Naive B cell (primary cell): ENCODE measurements around the gene FARS2. TPM values are rescaled to one million over a fixed set of nuclear protein-coding genes. Genes with fewer than 3 reads are reported as not detected.
A peak's percentile ranks its signal among the peaks of the same experiment; 100 is the strongest.

Experiments
- ATAC-seq, 2 donors: fragments of 150-1000 bp; cut with Tn5 transposase; 2 replicates each; pipeline ENCODE4 v1.10.0; 2021; ENCODE audit warnings: low read depth in 2 of 2, mild to moderate bottlenecking in 2 of 2, moderate library complexity in 2 of 2
- DNase-seq: peaks from one replicate; pipeline ENCODE4 v3.0.0; 2022
- H3K27ac Mint-ChIP-seq, 6 donors: one replicate each; pipeline ENCODE4 v1.8.0; 2020 to 2022; ENCODE audit warnings: mild to moderate bottlenecking in 6 of 6, mixed read lengths in 6 of 6, moderate library complexity in 5 of 6, inconsistent platforms in 2 of 6
- H3K27me3 Mint-ChIP-seq, 3 donors: one replicate each; pipeline ENCODE4 v1.8.0; 2021 to 2022; ENCODE audit warnings: mixed read lengths in 3 of 3, mild to moderate bottlenecking in 1 of 3
- H3K36me3 Mint-ChIP-seq, 2 donors: one replicate each; pipeline ENCODE4 v1.8.0; 2020 to 2022; ENCODE audit warnings: mixed read lengths in 2 of 2, inconsistent platforms in 1 of 2, mild to moderate bottlenecking in 1 of 2
- H3K4me1 Mint-ChIP-seq, 3 donors: one replicate each; pipeline ENCODE4 v1.8.0; 2020 to 2022; ENCODE audit warnings: mixed read lengths in 3 of 3, inconsistent platforms in 1 of 3, mild to moderate bottlenecking in 1 of 3, moderate library complexity in 1 of 3
- H3K4me3 Mint-ChIP-seq, 8 donors: one replicate each; pipeline ENCODE4 v1.8.0; 2020 to 2022; ENCODE audit warnings: mild to moderate bottlenecking in 8 of 8, mixed read lengths in 8 of 8, moderate library complexity in 8 of 8, inconsistent platforms in 2 of 8
- H3K9me3 Mint-ChIP-seq, 7 donors: one replicate each; pipeline ENCODE4 v1.8.0; 2020 to 2022; ENCODE audit warnings: mixed read lengths in 7 of 7, mild to moderate bottlenecking in 5 of 7, inconsistent platforms in 2 of 7, moderate library complexity in 1 of 7
- polyA plus RNA-seq, 6 donors: library from polyadenylated mRNA; unstranded; fragments of 300-500 nt; fragmentation: Illumina TruSeq; gene quantifications; one replicate each; pipeline ENCODE4 v1.2.3, GENCODE V29; 2021; ENCODE audit warnings: low read depth in 6 of 6

The FARS2 gene
- polyA plus RNA-seq, 6 donors from 2014 or later = 25.7 to 35.9 (median 27.6) TPM

- ATAC-seq (no peak), DNase-seq (no peak)
- Mint-ChIP-seq H3K4me3 (no peak overlapping the region), H3K4me1 (no peaks in the 10 kb centered on the region), H3K36me3 (peaks cover 6 to 15% of the 10 kb centered on the region in 2 donors), H3K27me3 (no peaks in the 10 kb centered on the region), H3K27ac (no peak overlapping the region), H3K9me3 (no peaks in the 10 kb centered on the region)
Observed at GRCh38 chr6:5599127-5599526, 337.8 kb downstream of the FARS2 start.

- ATAC-seq (no peak), DNase-seq (no peak)
- no peak overlapping the region for H3K4me3 Mint-ChIP-seq
- peaks cover 5 to 18% of the 10 kb centered on the region in 2 donors for H3K36me3 Mint-ChIP-seq
- H3K27ac Mint-ChIP-seq = peak overlapping the region in 1 of 6 donors; percentile 72
- H3K4me1 Mint-ChIP-seq = peaks cover 0 to 12% (median 3%) of the 10 kb centered on the region in 3 donors
- H3K27me3 Mint-ChIP-seq = no peaks in the 10 kb centered on the region
- no peaks in the 10 kb centered on the region for H3K9me3 Mint-ChIP-seq
Observed at GRCh38 chr6:5605937-5606336, 344.6 kb downstream of the FARS2 start.

- H3K36me3 Mint-ChIP-seq = peaks cover 5 to 18% of the 10 kb centered on the region in 2 donors
- ATAC-seq (no peak), DNase-seq (no peak)
- peak overlapping the region in 1 of 6 donors; percentile 72 for H3K27ac Mint-ChIP-seq
- no peaks in the 10 kb centered on the region for H3K9me3 Mint-ChIP-seq
- no peaks in the 10 kb centered on the region for H3K27me3 Mint-ChIP-seq
- H3K4me1 Mint-ChIP-seq = peaks cover 0 to 12% (median 3%) of the 10 kb centered on the region in 3 donors
- H3K4me3 Mint-ChIP-seq = no peak overlapping the region
Observed at GRCh38 chr6:5606546-5606945, 345.2 kb downstream of the FARS2 start.

- H3K4me1 Mint-ChIP-seq = peaks cover 0 to 18% (median 11%) of the 10 kb centered on the region in 3 donors
- ATAC-seq (no peak), DNase-seq (no peak)
- H3K27ac Mint-ChIP-seq = peak overlapping the region in 1 of 6 donors; percentile 39
- no peaks in the 10 kb centered on the region for H3K27me3 Mint-ChIP-seq
- H3K36me3 Mint-ChIP-seq = peaks cover 17 to 35% of the 10 kb centered on the region in 2 donors
- no peak overlapping the region for H3K4me3 Mint-ChIP-seq
- H3K9me3 Mint-ChIP-seq = no peaks in the 10 kb centered on the region
Observed at GRCh38 chr6:5610640-5611039, 349.3 kb downstream of the FARS2 start.

GRCh38 chr6:5617179-5617578 lies 355.9 kb downstream of the FARS2 start:
- Mint-ChIP-seq H3K4me3 (no peak overlapping the region), H3K9me3 (no peaks in the 10 kb centered on the region), H3K36me3 (peaks cover 18 to 34% of the 10 kb centered on the region in 2 donors), H3K27me3 (no peaks in the 10 kb centered on the region), H3K27ac (no peak overlapping the region), H3K4me1 (peaks cover 18 to 31% (median 22%) of the 10 kb centered on the region in 3 donors)
- DNase-seq (no peak), ATAC-seq (no peak)

GRCh38 chr6:5619249-5619648 lies 357.9 kb downstream of the FARS2 start:
- ATAC-seq = peak; percentile 95 to 98
- no peaks in the 10 kb centered on the region for H3K9me3 Mint-ChIP-seq
- H3K27ac Mint-ChIP-seq = peak overlapping the region in 5 of 6 donors; percentile 4 to 89 (median 80)
- peaks cover 22 to 30% of the 10 kb centered on the region in 2 donors for H3K36me3 Mint-ChIP-seq
- peak; percentile 11 for DNase-seq
- H3K4me1 Mint-ChIP-seq = peaks cover 17 to 26% (median 21%) of the 10 kb centered on the region in 3 donors
- H3K4me3 Mint-ChIP-seq = peak overlapping the region in 6 of 8 donors; percentile 10 to 72 (median 50)
- no peaks in the 10 kb centered on the region for H3K27me3 Mint-ChIP-seq

GRCh38 chr6:5622276-5623005 lies 361.1 kb downstream of the FARS2 start:
- H3K27me3 Mint-ChIP-seq = no peaks in the 10 kb centered on the region
- ATAC-seq (no peak), DNase-seq (no peak)
- peak overlapping the region in 3 of 6 donors; percentile 7 to 54 (median 11) for H3K27ac Mint-ChIP-seq
- H3K4me1 Mint-ChIP-seq = peaks cover 36 to 51% (median 41%) of the 10 kb centered on the region in 3 donors
- peaks cover 9 to 16% of the 10 kb centered on the region in 2 donors for H3K36me3 Mint-ChIP-seq
- H3K9me3 Mint-ChIP-seq = no peaks in the 10 kb centered on the region
- no peak overlapping the region for H3K4me3 Mint-ChIP-seq

- DNase-seq (no peak), ATAC-seq (no peak)
- Mint-ChIP-seq H3K4me3 (no peak overlapping the region), H3K27me3 (no peaks in the 10 kb centered on the region), H3K9me3 (no peaks in the 10 kb centered on the region), H3K4me1 (peaks cover 37 to 53% (median 43%) of the 10 kb centered on the region in 3 donors), H3K27ac (peak overlapping the region in 1 of 6 donors; percentile 78), H3K36me3 (peaks cover 9 to 16% of the 10 kb centered on the region in 2 donors)
Observed at GRCh38 chr6:5623769-5624168, 362.5 kb downstream of the FARS2 start.

GRCh38 chr6:5624256-5624655 lies 362.9 kb downstream of the FARS2 start:
- no peaks in the 10 kb centered on the region for H3K27me3 Mint-ChIP-seq
- H3K4me1 Mint-ChIP-seq = peaks cover 32 to 48% (median 39%) of the 10 kb centered on the region in 3 donors
- ATAC-seq = no peak
- no peak overlapping the region for H3K4me3 Mint-ChIP-seq
- H3K27ac Mint-ChIP-seq = peak overlapping the region in 2 of 6 donors; percentile 74 to 78
- no peaks in the 10 kb centered on the region for H3K9me3 Mint-ChIP-seq
- DNase-seq = no peak
- H3K36me3 Mint-ChIP-seq = peaks cover 9 to 19% of the 10 kb centered on the region in 2 donors

GRCh38 chr6:5626727-5627426 lies 365.6 kb downstream of the FARS2 start:
- peaks cover 21 to 43% (median 31%) of the 10 kb centered on the region in 3 donors for H3K4me1 Mint-ChIP-seq
- no peaks in the 10 kb centered on the region for H3K27me3 Mint-ChIP-seq
- DNase-seq = peak; percentile 6
- ATAC-seq = peak; percentile 75 to 76
- H3K27ac Mint-ChIP-seq = peak overlapping the region in 1 of 6 donors; percentile 10
- peak overlapping the region in 4 of 8 donors; percentile 4 to 61 (median 32) for H3K4me3 Mint-ChIP-seq
- H3K36me3 Mint-ChIP-seq = peaks cover 12 to 14% of the 10 kb centered on the region in 2 donors
- H3K9me3 Mint-ChIP-seq = no peaks in the 10 kb centered on the region

GRCh38 chr6:5630636-5631035 lies 369.3 kb downstream of the FARS2 start:
- Mint-ChIP-seq H3K4me1 (peaks cover 23 to 32% (median 31%) of the 10 kb centered on the region in 3 donors), H3K27ac (peak overlapping the region in 1 of 6 donors; percentile 17), H3K27me3 (no peaks in the 10 kb centered on the region), H3K9me3 (peaks cover 0 to 6% (median 0%) of the 10 kb centered on the region in 7 donors), H3K36me3 (peaks cover 4 to 13% of the 10 kb centered on the region in 2 donors), H3K4me3 (no peak overlapping the region)
- DNase-seq (no peak), ATAC-seq (no peak)

GRCh38 chr6:5632348-5632935 lies 371.1 kb downstream of the FARS2 start:
- Mint-ChIP-seq H3K27me3 (no peaks in the 10 kb centered on the region), H3K4me3 (no peak overlapping the region), H3K4me1 (peaks cover 14 to 15% (median 14%) of the 10 kb centered on the region in 3 donors), H3K9me3 (peaks cover 0 to 6% (median 0%) of the 10 kb centered on the region in 7 donors), H3K27ac (peak overlapping the region in 2 of 6 donors; percentile 67 to 79), H3K36me3 (peaks cover 12 to 13% of the 10 kb centered on the region in 2 donors)
- DNase-seq (no peak), ATAC-seq (no peak)

- Mint-ChIP-seq H3K27ac (peak overlapping the region in 1 of 6 donors; percentile 41), H3K4me3 (no peak overlapping the region), H3K27me3 (no peaks in the 10 kb centered on the region)
Observed at GRCh38 chr6:5634525-5634924, 373.2 kb downstream of the FARS2 start.

More at GRCh38 chr6:5634525-5634924, 373.2 kb downstream of the FARS2 start:
- Mint-ChIP-seq H3K36me3 (peaks cover 9 to 12% of the 10 kb centered on the region in 2 donors), H3K4me1 (peaks cover 8 to 10% (median 10%) of the 10 kb centered on the region in 3 donors), H3K9me3 (peaks cover 0 to 6% (median 2%) of the 10 kb centered on the region in 7 donors)
- DNase-seq (no peak), ATAC-seq (no peak)
